Ureter (tissue), 1 donor: ENCODE measurements around the gene GSK3A. TPM values are rescaled to one million over a fixed set of nuclear protein-coding genes. Genes with fewer than 3 reads are reported as not detected.

Source experiments
- DNase-seq: peaks from one replicate; pipeline ENCODE4 v3.0.0-alpha.2; 2020; ENCODE audit warnings: low spot score
- total RNA-seq: library from RNA; stranded (reverse); gene quantifications from one replicate; pipeline ENCODE4 v1.2.4, GENCODE V29; 2023
- donor health status: DM: yes; HTN: yes; CAD: no.

GSK3A gene
- total RNA-seq, result 36.4 TPM

GRCh38 chr19:42242512-42243409, at the start of gene GSK3A:
TSS of gene GSK3A (minus strand) at chr19:42242602. CDS start at chr19:42242465, 137 bp downstream.
- DNase-seq, result peak; percentile 98

DNA sequence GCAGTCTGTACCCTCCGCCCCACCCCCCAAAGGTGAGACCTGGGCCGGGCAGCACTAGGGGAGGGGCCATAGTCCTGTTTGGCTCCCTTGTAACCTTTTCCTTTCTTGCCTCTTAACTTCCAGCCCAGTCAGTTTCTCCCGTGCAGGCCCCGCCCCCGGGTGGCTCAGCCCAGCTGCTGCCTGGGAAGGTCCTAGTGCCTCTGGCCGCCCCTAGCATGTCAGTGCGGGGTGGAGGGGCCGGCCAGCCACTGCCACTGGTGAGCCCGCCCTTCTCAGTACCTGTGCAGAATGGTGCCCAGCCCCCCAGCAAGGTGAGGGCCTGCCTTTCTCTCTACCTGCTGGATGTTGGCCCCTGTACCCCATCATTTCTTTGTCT, 49.0 kb upstream of the GSK3A start:
- no peak for DNase-seq

- no peak for DNase-seq
These were observed 48.4 kb upstream of the GSK3A start for GRCh38 chr19:42290523-42291434.

- DNase-seq, result no peak
These were observed 47.7 kb upstream of the GSK3A start for GRCh38 chr19:42290136-42290522.

GRCh38 chr19:42289556-42290041, 47.2 kb upstream of the GSK3A start:
- DNase-seq, result no peak

GRCh38 chr19:42288881-42289555, 46.6 kb upstream of the GSK3A start:
- peak; percentile 42 for DNase-seq

DNA sequence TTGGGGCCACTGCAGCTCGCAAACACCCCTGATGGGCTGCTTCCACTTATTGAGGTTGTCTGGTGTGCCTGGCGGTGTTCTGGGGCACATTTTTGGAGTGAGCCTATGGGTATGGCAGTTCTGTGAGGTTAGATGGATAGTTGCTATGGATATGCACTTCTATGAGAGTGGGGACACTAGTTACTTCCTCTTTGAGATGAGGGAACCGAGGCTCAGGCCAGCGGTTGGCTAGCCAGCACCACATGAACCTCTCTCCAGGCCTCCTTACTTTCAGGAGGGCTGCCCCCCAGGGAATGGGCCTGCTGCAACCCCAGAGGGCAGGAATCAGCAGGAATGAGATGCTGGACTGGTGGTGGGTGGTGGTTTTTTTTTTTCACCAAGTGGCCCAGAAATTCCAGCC, 46.0 kb upstream of the GSK3A start:
- DNase-seq, result no peak

- peak; percentile 46 for DNase-seq
These were observed 45.4 kb upstream of the GSK3A start for GRCh38 chr19:42287827-42288107.

- DNase-seq, result peak; percentile 50
These were observed 44.8 kb upstream of the GSK3A start for GRCh38 chr19:42287017-42287826.

DNA sequence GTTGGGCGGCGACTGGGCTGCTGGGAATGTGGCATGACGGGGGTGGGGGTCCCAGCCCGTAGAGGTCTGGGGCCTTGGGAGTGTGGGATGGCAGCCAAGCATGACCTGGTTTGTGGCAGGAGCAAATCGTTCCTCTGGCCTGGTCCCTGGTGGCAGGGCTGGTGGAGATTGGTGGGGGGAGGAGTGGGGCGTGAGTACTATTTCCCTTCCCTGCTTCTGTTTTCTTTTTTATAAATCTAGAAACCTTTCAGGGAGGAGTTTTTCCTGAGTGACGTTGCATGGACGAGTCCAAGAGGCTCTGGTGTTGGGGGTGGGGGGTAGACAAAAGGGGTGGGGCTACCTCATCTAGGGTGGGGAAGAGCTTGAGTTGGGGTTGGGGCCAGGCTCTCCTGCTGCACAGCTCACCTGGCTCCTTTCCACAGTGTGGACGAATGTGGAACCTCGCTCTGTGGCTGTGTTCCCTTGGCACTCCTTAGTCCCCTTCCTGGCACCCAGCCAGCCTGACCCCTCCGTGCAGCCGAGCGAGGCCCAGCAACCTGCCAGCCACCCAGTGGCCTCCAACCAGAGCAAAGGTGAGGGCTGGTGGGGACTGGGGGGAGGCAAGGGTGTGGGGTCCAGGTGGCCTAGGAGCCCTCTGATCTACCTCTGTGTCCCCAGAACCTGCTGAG, 44.1 kb upstream of the GSK3A start:
- DNase-seq, result peak; percentile 62

DNA sequence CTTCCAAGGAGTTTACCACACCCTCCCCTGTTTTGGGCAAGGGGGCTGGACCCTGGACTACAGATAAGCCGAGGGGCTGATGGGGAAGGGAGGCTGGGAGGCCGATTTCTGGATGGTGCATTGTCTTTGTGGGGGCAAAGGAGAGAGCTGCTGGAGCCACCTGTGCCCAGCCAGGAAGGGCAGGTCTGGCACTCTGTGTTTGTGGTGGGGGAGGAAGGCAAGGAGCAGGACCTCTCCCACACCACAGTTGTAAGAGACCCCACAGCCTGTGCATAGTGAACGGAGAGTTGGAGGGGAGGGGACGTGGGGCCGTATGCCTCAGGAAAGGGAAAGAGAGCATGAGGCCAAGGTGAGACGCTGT, 43.6 kb upstream of the GSK3A start:
- DNase-seq, result peak; percentile 48

GRCh38 chr19:42285541-42285941, 43.1 kb upstream of the GSK3A start:
- peak; percentile 47 for DNase-seq

DNA sequence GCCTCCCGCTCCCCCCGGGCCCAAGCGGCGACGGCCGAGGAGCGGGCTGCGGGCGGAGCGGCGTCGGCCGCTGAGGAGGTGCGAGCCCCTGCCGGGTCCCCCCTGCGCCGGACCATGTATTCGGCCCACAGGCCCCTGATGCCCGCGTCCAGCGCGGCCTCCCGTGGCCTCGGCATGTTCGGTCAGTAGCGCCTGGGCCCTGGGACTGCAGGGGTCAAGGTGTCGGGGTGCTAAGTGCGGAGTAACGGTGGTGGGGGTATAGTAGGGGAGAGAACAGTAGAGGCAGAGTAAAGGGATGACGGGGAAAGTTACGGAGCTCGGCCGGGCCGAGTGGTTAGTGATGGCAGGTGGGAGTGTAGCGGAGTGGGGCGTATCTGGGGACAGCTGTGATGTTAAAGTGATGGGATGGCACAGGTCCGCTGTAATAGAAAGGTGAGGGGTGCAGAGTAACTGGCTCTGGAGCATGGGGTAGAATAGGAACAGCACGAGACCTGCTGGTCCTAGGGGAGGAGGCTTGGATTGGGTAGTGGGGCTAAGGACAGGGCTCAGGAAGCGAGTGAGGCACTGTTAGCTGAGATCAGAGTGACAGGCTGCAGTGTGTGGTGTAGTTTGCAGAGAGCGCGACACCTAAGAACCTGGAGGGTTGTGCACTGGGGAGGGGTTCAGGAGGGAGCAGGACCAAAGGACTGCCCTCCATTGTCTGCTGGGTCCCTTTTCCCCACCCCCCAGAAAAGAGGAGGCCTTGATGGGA, 42.4 kb upstream of the GSK3A start:
- DNase-seq, result peak; percentile 65

DNA sequence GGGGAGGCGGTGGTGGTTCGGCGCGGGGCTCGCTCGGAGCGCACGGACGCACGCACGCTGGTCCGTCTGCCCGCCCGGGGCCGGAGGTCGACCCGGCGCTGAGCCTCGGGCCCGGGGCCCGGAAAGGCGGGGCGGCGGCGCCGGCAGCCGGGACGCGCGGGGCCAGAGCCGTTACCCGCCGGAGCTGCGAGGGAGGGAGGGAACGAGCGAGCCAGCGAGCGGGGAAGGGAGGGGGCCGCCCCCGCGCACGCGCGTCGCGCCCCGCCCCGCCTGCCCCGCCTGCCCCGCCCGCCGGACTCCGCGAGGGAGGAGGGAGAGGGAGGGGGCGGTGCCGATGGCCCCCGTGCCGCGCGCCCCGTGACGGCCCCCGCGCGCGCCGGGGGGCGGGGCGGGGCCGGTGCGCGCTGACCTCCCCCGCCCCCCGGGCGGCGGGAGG, 41.7 kb upstream of the GSK3A start:
- peak; percentile 84 for DNase-seq

DNA sequence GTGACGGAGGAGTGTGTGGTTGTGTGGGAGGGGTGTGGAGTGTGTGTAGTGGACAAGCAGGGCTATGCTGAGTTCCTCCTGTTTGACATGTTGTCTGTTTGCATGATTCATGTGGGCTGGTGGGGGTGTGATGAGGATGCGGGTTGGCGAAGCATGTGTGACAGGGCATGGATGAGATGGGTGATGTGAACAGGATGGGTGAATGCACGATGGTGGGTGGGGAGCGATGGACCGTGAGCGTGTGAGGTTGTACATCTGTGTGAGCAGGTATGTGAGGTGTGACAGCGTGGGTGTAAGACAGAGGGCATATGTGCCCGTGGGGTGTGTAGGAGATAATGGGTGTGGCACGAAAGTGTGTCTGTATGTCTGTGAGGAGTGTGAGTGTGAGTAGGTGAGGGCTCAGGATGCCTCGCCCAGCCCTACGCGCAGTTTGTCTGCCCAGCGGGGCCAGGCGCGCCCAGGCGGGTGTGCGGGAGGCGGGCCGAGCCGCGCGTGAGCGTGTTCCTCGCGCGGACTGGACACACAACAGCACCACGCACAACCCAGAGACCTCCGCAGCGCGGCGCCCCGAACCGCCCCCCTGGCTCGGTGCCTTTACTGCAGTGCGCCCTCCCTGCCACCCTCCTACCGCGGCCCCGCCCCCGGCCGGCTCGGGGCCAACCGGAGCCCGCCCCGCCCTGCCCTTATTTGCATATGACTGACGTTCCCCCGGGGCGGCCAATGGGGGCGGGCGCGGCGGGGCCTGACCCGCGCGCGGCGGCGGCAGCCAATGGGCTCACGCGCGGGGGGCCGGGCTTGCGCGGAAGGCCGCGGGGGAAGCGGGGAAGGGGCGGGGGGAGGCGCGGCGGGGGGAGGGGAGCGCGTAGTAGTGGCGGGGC, 41.0 kb upstream of the GSK3A start:
- peak; percentile 96 for DNase-seq

DNA sequence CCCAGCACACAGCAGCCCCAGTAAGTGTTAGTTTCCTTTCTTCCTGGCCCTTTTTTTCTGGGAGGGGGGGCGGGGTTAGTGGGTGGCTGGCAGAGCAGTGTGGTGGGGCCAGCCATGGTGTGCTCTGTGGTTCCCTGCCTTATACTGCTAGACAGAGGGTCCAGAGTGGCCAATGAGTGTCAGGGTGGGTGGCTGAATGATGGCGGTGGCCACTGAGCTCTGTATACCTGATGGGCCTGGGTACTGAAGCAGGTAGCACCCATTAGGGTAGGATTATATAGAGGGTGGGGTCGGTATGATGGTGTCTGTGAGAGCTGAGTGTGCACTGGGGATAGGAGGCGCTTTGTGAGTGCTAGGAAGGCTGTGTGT, 40.4 kb upstream of the GSK3A start:
- no peak for DNase-seq

GRCh38 chr19:42281827-42282762, 39.7 kb upstream of the GSK3A start:
- peak; percentile 49 for DNase-seq
